Activated T-cell treated with anti-CD3 and anti-CD28 coated beads, Interleukin-2, amount 50 U/mL, for 24 hours (primary cell): ENCODE measurements around the gene G3BP1.

ENCODE experiments used
- DNase-seq: peaks from one replicate; pipeline ENCODE4 v3.0.0-alpha.2; 2020
- H3K27ac Mint-ChIP-seq: 2 replicates; pipeline ENCODE4 v1.8.0; 2020; ENCODE audit warnings: mild to moderate bottlenecking, mixed read lengths
- H3K27me3 Mint-ChIP-seq: 2 replicates; pipeline ENCODE4 v1.8.0; 2020; ENCODE audit warnings: mixed read lengths
- H3K36me3 Mint-ChIP-seq: 2 replicates; pipeline ENCODE4 v1.8.0; 2020; ENCODE audit warnings: low read depth, mixed read lengths
- H3K4me1 Mint-ChIP-seq: 2 replicates; pipeline ENCODE4 v1.8.0; 2020; ENCODE audit warnings: low read depth, mixed read lengths
- H3K4me3 Mint-ChIP-seq: 2 replicates; pipeline ENCODE4 v1.8.0; 2020; ENCODE audit warnings: mild to moderate bottlenecking, moderate library complexity, mixed read lengths
- H3K9me3 Mint-ChIP-seq: 2 replicates; pipeline ENCODE4 v1.8.0; 2020; ENCODE audit warnings: mixed read lengths

Gene G3BP1

GRCh38 chr5:151798674-151799073, 26.9 kb downstream of the G3BP1 start:
- peak overlapping the region; percentile 57 for H3K27ac Mint-ChIP-seq
- peaks cover 46% of the 10 kb centered on the region for H3K4me1 Mint-ChIP-seq
- no peaks in the 10 kb centered on the region for H3K9me3 Mint-ChIP-seq
- no peak overlapping the region for H3K4me3 Mint-ChIP-seq
- H3K27me3 Mint-ChIP-seq: no peaks in the 10 kb centered on the region
- DNase-seq: no peak
- H3K36me3 Mint-ChIP-seq: peaks cover 97% of the 10 kb centered on the region

DNA sequence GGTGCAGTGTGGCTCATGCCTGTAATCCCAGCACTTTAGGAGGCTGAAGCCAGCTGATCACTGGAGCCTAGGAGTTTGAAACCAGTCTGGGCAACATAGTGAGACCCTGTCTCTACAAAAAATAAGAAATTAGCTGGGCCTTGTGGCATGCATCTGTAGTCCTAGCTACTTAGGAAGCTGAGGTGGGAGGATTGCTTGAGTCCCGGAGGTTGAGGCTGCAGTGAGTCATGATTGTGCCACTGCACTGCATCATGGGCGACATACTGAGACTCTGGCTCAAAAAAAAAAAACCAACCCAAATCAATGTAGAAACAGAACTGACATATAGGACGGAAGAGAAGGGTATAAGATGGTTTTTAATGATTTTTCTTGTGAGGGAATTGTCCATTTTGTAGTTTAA, 27.7 kb downstream of the G3BP1 start:
- Mint-ChIP-seq H3K27me3 (no peaks in the 10 kb centered on the region), H3K27ac (peak overlapping the region; percentile 66), H3K4me3 (no peak overlapping the region), H3K9me3 (no peaks in the 10 kb centered on the region), H3K4me1 (peaks cover 46% of the 10 kb centered on the region), H3K36me3 (peaks cover 97% of the 10 kb centered on the region)
- DNase-seq: no peak

DNA sequence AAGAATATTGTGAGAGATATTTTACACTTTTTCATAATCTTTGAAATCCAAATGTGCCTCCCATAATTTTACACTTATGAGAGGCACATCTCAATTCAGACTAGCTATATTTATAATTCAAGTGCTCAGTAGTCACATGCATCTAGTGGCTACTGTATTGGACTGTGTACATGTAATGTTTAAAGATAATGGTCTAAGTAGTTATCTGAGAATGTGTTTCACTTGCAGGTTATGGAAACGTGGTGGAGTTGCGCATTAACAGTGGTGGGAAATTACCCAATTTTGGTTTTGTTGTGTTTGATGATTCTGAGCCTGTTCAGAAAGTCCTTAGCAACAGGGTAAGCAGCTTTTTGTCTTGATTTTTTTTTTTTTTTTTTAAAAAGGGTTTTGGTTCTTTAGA, 28.8 kb downstream of the G3BP1 start:
- H3K36me3 Mint-ChIP-seq: peaks cover 97% of the 10 kb centered on the region
- H3K9me3 Mint-ChIP-seq: no peaks in the 10 kb centered on the region
- no peak for DNase-seq
- peaks cover 51% of the 10 kb centered on the region for H3K4me1 Mint-ChIP-seq
- no peaks in the 10 kb centered on the region for H3K27me3 Mint-ChIP-seq
- H3K27ac Mint-ChIP-seq: peak overlapping the region; percentile 62
- no peak overlapping the region for H3K4me3 Mint-ChIP-seq

GRCh38 chr5:151805414-151806223, 33.9 kb downstream of the G3BP1 start:
- no peaks in the 10 kb centered on the region for H3K27me3 Mint-ChIP-seq
- H3K9me3 Mint-ChIP-seq: peaks cover 4% of the 10 kb centered on the region
- H3K4me1 Mint-ChIP-seq: peaks cover 54% of the 10 kb centered on the region
- DNase-seq: no peak
- H3K36me3 Mint-ChIP-seq: peaks cover 98% of the 10 kb centered on the region
- peak overlapping the region; percentile 61 for H3K27ac Mint-ChIP-seq
- no peak overlapping the region for H3K4me3 Mint-ChIP-seq

- Mint-ChIP-seq H3K27ac (peak overlapping the region; percentile 57), H3K36me3 (peaks cover 99% of the 10 kb centered on the region), H3K27me3 (no peaks in the 10 kb centered on the region)
These were observed 36.9 kb downstream of the G3BP1 start for GRCh38 chr5:151808451-151809169.

DNA sequence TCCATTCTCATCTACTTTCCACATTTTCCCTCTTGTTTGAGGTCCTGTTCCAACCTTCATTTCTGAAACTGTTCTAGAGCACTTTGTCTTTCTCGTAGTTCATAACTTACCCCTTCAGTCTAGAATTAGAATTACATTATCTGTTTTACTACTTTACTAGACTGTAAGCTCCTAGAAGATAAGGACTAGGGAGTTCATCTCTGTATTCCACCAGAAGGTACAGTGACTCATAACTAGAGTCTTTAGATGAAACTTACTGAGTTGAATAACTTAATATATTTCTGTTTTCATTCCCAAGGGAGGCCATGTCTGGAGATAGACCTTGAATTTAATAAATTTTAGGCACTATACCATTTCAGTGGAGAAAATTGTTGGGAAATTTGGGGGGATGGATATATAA, 38.7 kb downstream of the G3BP1 start:
- H3K4me1 Mint-ChIP-seq: peaks cover 50% of the 10 kb centered on the region
- DNase-seq: no peak
- peaks cover 8% of the 10 kb centered on the region for H3K9me3 Mint-ChIP-seq
- peaks cover 99% of the 10 kb centered on the region for H3K36me3 Mint-ChIP-seq
- peak overlapping the region; percentile 53 for H3K27ac Mint-ChIP-seq
- no peak overlapping the region for H3K4me3 Mint-ChIP-seq
- H3K27me3 Mint-ChIP-seq: no peaks in the 10 kb centered on the region

More at GRCh38 chr5:151808451-151809169, 36.9 kb downstream of the G3BP1 start:
- no peak for DNase-seq
- H3K4me1 Mint-ChIP-seq: peaks cover 66% of the 10 kb centered on the region
- H3K4me3 Mint-ChIP-seq: no peak overlapping the region
- peaks cover 8% of the 10 kb centered on the region for H3K9me3 Mint-ChIP-seq

GRCh38 chr5:151810897-151811296, 39.1 kb downstream of the G3BP1 start:
- Mint-ChIP-seq H3K27ac (peak overlapping the region; percentile 1), H3K4me3 (no peak overlapping the region), H3K36me3 (peaks cover 99% of the 10 kb centered on the region), H3K9me3 (peaks cover 8% of the 10 kb centered on the region), H3K27me3 (no peaks in the 10 kb centered on the region), H3K4me1 (peaks cover 45% of the 10 kb centered on the region)
- no peak for DNase-seq

- H3K27ac Mint-ChIP-seq: peak overlapping the region; percentile 59
- peaks cover 99% of the 10 kb centered on the region for H3K36me3 Mint-ChIP-seq
- no peaks in the 10 kb centered on the region for H3K27me3 Mint-ChIP-seq
- no peak overlapping the region for H3K4me3 Mint-ChIP-seq
- H3K4me1 Mint-ChIP-seq: peaks cover 39% of the 10 kb centered on the region
- peaks cover 8% of the 10 kb centered on the region for H3K9me3 Mint-ChIP-seq
- no peak for DNase-seq
These were observed 40.0 kb downstream of the G3BP1 start for GRCh38 chr5:151811593-151812321.

- H3K27ac Mint-ChIP-seq: peak overlapping the region; percentile 59
- no peaks in the 10 kb centered on the region for H3K27me3 Mint-ChIP-seq
- H3K4me3 Mint-ChIP-seq: no peak overlapping the region
- no peak for DNase-seq
- peaks cover 35% of the 10 kb centered on the region for H3K4me1 Mint-ChIP-seq
- peaks cover 97% of the 10 kb centered on the region for H3K36me3 Mint-ChIP-seq
- H3K9me3 Mint-ChIP-seq: peaks cover 8% of the 10 kb centered on the region
These were observed 41.1 kb downstream of the G3BP1 start for GRCh38 chr5:151812757-151813309.

GRCh38 chr5:151815051-151815450, 43.3 kb downstream of the G3BP1 start:
- DNase-seq: no peak
- H3K27me3 Mint-ChIP-seq: no peaks in the 10 kb centered on the region
- peak overlapping the region; percentile 37 for H3K27ac Mint-ChIP-seq
- peaks cover 92% of the 10 kb centered on the region for H3K36me3 Mint-ChIP-seq
- H3K9me3 Mint-ChIP-seq: peaks cover 8% of the 10 kb centered on the region
- no peak overlapping the region for H3K4me3 Mint-ChIP-seq
- peaks cover 22% of the 10 kb centered on the region for H3K4me1 Mint-ChIP-seq

GRCh38 chr5:151819830-151820229, 48.1 kb downstream of the G3BP1 start:
- Mint-ChIP-seq H3K27ac (no peak overlapping the region), H3K27me3 (no peaks in the 10 kb centered on the region)
- no peak for DNase-seq

DNA sequence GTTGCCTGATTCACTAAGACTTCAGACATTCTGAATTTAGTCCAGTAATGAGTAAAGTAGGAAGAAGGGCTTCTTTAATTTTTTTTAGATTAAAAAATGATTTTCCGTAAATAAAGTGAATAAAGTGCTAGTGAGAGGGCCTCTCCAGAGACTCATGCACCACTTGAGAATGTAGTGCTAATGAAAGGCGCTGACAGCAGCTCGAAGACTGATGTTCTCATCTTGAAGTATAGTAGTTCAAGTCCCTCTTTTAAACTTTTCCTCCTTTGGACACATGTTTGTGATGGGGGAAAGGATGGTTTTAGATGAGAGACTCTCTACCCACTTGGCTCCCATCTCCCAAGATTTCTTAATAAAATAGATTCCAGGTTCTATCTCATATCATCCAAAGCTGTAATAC, 48.5 kb downstream of the G3BP1 start:
- Mint-ChIP-seq H3K4me3 (no peak overlapping the region), H3K9me3 (no peaks in the 10 kb centered on the region), H3K27me3 (no peaks in the 10 kb centered on the region), H3K36me3 (peaks cover 62% of the 10 kb centered on the region), H3K4me1 (no peaks in the 10 kb centered on the region), H3K27ac (no peak overlapping the region)
- DNase-seq: no peak

More at GRCh38 chr5:151819830-151820229, 48.1 kb downstream of the G3BP1 start:
- Mint-ChIP-seq H3K4me1 (no peaks in the 10 kb centered on the region), H3K4me3 (no peak overlapping the region), H3K9me3 (no peaks in the 10 kb centered on the region), H3K36me3 (peaks cover 64% of the 10 kb centered on the region)

DNA sequence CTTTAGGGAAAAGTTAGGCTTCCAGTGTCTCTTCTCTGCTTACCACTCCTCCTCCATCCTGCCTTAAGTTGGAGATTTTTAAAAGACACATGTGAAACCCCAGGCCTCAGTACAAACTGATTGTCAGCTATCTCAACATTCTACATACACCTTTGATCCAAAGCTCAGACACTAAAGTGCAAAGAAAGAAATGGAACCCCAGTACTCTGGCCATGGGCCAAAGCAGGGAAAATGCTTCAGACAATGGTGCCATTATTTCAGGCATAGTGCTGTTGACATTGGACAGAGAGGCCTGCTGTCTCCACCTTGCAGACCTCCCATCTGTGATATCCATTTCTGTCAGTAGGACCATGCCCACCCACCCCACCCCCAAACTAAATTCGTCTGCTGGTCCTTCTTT, 49.1 kb downstream of the G3BP1 start:
- H3K4me1 Mint-ChIP-seq: no peaks in the 10 kb centered on the region

DNA sequence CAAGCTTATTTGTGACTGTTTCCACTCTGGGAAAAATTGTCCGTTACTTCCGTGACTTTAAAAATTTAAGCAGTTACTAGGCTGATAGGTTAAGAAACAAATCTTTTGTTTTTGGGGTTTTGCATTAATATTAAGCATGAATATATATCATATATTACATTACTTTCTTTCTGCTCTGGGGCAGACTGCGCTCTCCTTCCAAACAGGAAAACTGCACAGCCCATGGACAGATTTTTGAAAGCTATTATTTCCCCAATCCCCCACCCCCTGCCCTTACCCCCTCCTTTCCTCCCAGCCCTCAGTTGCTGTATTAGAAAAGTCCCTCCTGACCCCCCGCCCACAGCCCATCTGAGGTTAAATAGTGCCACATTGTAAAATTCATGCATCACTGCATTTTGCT, 50.4 kb downstream of the G3BP1 start:
- no peaks in the 10 kb centered on the region for H3K27me3 Mint-ChIP-seq
- no peaks in the 10 kb centered on the region for H3K9me3 Mint-ChIP-seq
- H3K4me1 Mint-ChIP-seq: no peaks in the 10 kb centered on the region
- H3K27ac Mint-ChIP-seq: no peak overlapping the region
- H3K4me3 Mint-ChIP-seq: no peak overlapping the region
- no peak for DNase-seq
- peaks cover 63% of the 10 kb centered on the region for H3K36me3 Mint-ChIP-seq

More for the DNA sequence above, 49.1 kb downstream of the G3BP1 start:
- Mint-ChIP-seq H3K9me3 (no peaks in the 10 kb centered on the region), H3K4me3 (no peak overlapping the region), H3K36me3 (peaks cover 60% of the 10 kb centered on the region), H3K27ac (peak overlapping the region; percentile 15), H3K27me3 (no peaks in the 10 kb centered on the region)
- DNase-seq: no peak
